ENCODE data around the gene FAM241B.
A peak's percentile ranks its signal among the peaks of the same experiment; 100 is the strongest.

The FAM241B gene

GRCh38 chr10:69629897-69630650 is at the start of gene FAM241B:
Gene FAM241B, plus strand, starts transcription at chr10:69630247. Its CDS starts 1,497 bp downstream, at chr10:69631744.
- peak; percentile 80 for DNase-seq

GRCh38 chr10:69580435-69580834 is 49.6 kb upstream of the FAM241B start:
- no peak for DNase-seq

- DNase-seq, result no peak
Measured at GRCh38 chr10:69583106-69583505, 46.9 kb upstream of the FAM241B start.

- DNase-seq, result no peak
Measured at GRCh38 chr10:69584624-69585023, 45.4 kb upstream of the FAM241B start.

- DNase-seq, result no peak
Measured at GRCh38 chr10:69588358-69588757, 41.7 kb upstream of the FAM241B start.

- no peak for DNase-seq
Measured at GRCh38 chr10:69600761-69601330, 29.2 kb upstream of the FAM241B start.

GRCh38 chr10:69609077-69609476 is 21.0 kb upstream of the FAM241B start:
- DNase-seq, result no peak

- no peak for DNase-seq
Measured at GRCh38 chr10:69612760-69613159, 17.3 kb upstream of the FAM241B start.

GRCh38 chr10:69614130-69614529 is 15.9 kb upstream of the FAM241B start:
- DNase-seq, result no peak

- no peak for DNase-seq
Measured at GRCh38 chr10:69616358-69616757, 13.7 kb upstream of the FAM241B start.

GRCh38 chr10:69618746-69619145 is 11.3 kb upstream of the FAM241B start:
- DNase-seq, result no peak

- no peak for DNase-seq
Measured at GRCh38 chr10:69619626-69620025, 10.4 kb upstream of the FAM241B start.

GRCh38 chr10:69620625-69621024 is 9.4 kb upstream of the FAM241B start:
- DNase-seq, result no peak

GRCh38 chr10:69624245-69624786 is 5.7 kb upstream of the FAM241B start:
- no peak for DNase-seq

GRCh38 chr10:69626826-69627225 is 3.2 kb upstream of the FAM241B start:
- DNase-seq, result no peak

GRCh38 chr10:69628891-69629290 is 1.2 kb upstream of the FAM241B start:
- DNase-seq, result no peak

- DNase-seq, result no peak
Measured at GRCh38 chr10:69629519-69629896, 539 bp upstream of the FAM241B start.

- DNase-seq, result no peak
Measured at GRCh38 chr10:69630651-69631400, 779 bp downstream of the FAM241B start.

GRCh38 chr10:69631566-69631965 is 1.5 kb downstream of the FAM241B start:
- DNase-seq, result no peak

- no peak for DNase-seq
Measured at GRCh38 chr10:69632516-69633199, 2.6 kb downstream of the FAM241B start.

- no peak for DNase-seq
Measured at GRCh38 chr10:69633673-69634635, 3.9 kb downstream of the FAM241B start.

All from NCI-H146 (cell line).